K562 treated with DMSO at 1 percent for 24 hours (cell line): ENCODE measurements around the gene PPP2R5C. TPM values are rescaled to one million over a fixed set of nuclear protein-coding genes. Genes with fewer than 3 reads are reported as not detected.

ENCODE experiments used
- total RNA-seq: library from RNA; unstranded; fragments of 300-600 nt; gene quantifications from 2 replicates; pipeline ENCODE4 v1.2.3, GENCODE V29; 2022; ENCODE audit warnings: low read depth; ENCODE audit not compliant: insufficient read depth

The PPP2R5C gene
- 86.9 and 105 TPM in 2 replicates for total RNA-seq

GRCh38 chr14:101761032-101761880, at the start of gene PPP2R5C:
PPP2R5C (plus strand) TSS chr14:101761709; CDS start chr14:101761894, 185 bp downstream.

GRCh38 chr14:101964297-101965180, 203.0 kb downstream of the PPP2R5C start, which contains the start of gene DYNC1H1:
DYNC1H1 (plus strand) TSS chr14:101964573; CDS start chr14:101964692, 119 bp downstream.

Other genes with a start within 250 kb of the PPP2R5C start
- not detected in 2 replicates for gene DIO3, start 200.2 kb upstream of the PPP2R5C start, total RNA-seq
- 166 and 174 TPM in 2 replicates for gene DYNC1H1, start 202.9 kb downstream of the PPP2R5C start, total RNA-seq